ENCODE data around the gene CDK13.
"Not testable (repeated sequence)": the region's sequence is repeated elsewhere in the genome, so short reads cannot be mapped to it uniquely, and the experiment has no call there.

The CDK13 gene

GRCh38 chr7:40147371-40148246 is 197.6 kb downstream of the CDK13 start:
- no peaks in the 10 kb centered on the region for H3K36me3 ChIP-seq (replicated peaks; ENCODE audit: insufficient read depth, low read length)
- no peak for DNase-seq
- no peak for TF ChIP-seq EZH2 (optimal IDR thresholded peaks at IDR 0.05; ENCODE audit: low read depth, low read length)
- TF ChIP-seq, protein P1, sequence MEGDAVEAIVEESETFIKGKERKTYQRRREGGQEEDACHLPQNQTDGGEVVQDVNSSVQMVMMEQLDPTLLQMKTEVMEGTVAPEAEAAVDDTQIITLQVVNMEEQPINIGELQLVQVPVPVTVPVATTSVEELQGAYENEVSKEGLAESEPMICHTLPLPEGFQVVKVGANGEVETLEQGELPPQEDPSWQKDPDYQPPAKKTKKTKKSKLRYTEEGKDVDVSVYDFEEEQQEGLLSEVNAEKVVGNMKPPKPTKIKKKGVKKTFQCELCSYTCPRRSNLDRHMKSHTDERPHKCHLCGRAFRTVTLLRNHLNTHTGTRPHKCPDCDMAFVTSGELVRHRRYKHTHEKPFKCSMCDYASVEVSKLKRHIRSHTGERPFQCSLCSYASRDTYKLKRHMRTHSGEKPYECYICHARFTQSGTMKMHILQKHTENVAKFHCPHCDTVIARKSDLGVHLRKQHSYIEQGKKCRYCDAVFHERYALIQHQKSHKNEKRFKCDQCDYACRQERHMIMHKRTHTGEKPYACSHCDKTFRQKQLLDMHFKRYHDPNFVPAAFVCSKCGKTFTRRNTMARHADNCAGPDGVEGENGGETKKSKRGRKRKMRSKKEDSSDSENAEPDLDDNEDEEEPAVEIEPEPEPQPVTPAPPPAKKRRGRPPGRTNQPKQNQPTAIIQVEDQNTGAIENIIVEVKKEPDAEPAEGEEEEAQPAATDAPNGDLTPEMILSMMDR (IDR thresholded peaks at IDR 0.05; ENCODE audit: low read length) = no peak
- no peak for TF ChIP-seq EZH2phosphoT487 (IDR thresholded peaks at IDR 0.05; ENCODE audit: low read length)
- no peaks in the 10 kb centered on the region for H3K9me2 ChIP-seq (replicated peaks; ENCODE audit: insufficient read depth, low read length)
- H3K27me3 ChIP-seq (replicated peaks; ENCODE audit: insufficient read depth, low read length) = no peaks in the 10 kb centered on the region
- no peaks in the 10 kb centered on the region for H3K79me2 ChIP-seq (ENCODE audit: low read length)
- no peaks in the 10 kb centered on the region for H3K4me1 ChIP-seq (ENCODE audit: low read length)
- no peaks in the 10 kb centered on the region for H4K20me1 ChIP-seq (ENCODE audit: insufficient read depth, low read length)
- no peak overlapping the region for H3K4me3 ChIP-seq (ENCODE audit: low read length)
- H2AFZ ChIP-seq (ENCODE audit: low read length) = no peak overlapping the region
- no peak overlapping the region for H3K27ac ChIP-seq (ENCODE audit: low read length)
- no peaks in the 10 kb centered on the region for H3F3A ChIP-seq (ENCODE audit: insufficient read depth, low read length)
- H3K4me2 ChIP-seq (ENCODE audit: low read depth, low read length) = no peak overlapping the region
- no peaks in the 10 kb centered on the region for H3K9me3 ChIP-seq (replicated peaks; ENCODE audit: insufficient read depth, low read length)
- no peak overlapping the region for H3K9ac ChIP-seq (ENCODE audit: low read length)

DNA sequence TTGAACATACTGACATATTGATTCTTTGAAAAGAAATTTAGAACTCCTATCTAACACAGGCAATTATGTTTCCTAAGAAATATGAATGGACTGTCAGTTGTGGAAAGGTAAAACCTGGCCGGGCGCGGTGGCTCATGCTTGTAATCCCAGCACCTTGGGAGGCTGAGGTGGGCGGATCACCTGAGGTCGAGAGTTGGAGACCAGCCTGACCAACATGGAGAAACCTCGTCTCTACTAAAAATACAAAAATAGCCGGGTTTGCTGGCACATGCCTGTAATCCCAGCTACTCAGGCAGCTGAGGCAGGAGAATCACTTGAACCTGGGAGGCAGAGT is 198.2 kb downstream of the CDK13 start:
- H2AFZ ChIP-seq (ENCODE audit: low read length); H4K20me1 ChIP-seq (ENCODE audit: insufficient read depth, low read length); H3K4me2 ChIP-seq (ENCODE audit: low read depth, low read length); H3K4me1 ChIP-seq (ENCODE audit: low read length); H3F3A ChIP-seq (ENCODE audit: insufficient read depth, low read length); H3K79me2 ChIP-seq (ENCODE audit: low read length); H3K9ac ChIP-seq (ENCODE audit: low read length); H3K36me3 ChIP-seq (replicated peaks; ENCODE audit: insufficient read depth, low read length); DNase-seq; H3K4me3 ChIP-seq (ENCODE audit: low read length); H3K27ac ChIP-seq (ENCODE audit: low read length); H3K9me3 ChIP-seq (replicated peaks; ENCODE audit: insufficient read depth, low read length); H3K9me2 ChIP-seq (replicated peaks; ENCODE audit: insufficient read depth, low read length); H3K27me3 ChIP-seq (replicated peaks; ENCODE audit: insufficient read depth, low read length): not testable (repeated sequence)

DNA sequence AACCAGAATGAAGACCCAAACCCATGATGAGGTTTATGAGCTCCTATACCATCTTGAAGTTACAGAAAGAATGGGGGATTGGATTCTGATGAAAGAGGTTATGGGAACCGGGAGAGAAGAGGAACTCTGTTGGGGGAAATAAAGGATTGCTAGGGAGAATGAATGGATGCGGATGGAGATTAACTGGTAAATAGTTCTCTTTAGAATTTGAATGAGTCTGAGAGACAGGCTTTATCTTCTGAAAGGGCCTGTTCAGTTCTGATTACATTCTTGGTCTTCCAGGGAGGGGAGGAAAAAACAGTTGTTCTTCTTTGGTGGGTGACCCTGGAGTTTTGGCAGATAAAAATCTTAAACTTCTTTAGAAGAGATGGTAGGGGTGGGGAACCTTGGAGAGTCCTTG is 198.6 kb downstream of the CDK13 start:
- no peak overlapping the region for H3K4me2 ChIP-seq (ENCODE audit: low read depth, low read length)
- no peaks in the 10 kb centered on the region for H3K27me3 ChIP-seq (replicated peaks; ENCODE audit: insufficient read depth, low read length)
- no peaks in the 10 kb centered on the region for H3K9me3 ChIP-seq (replicated peaks; ENCODE audit: insufficient read depth, low read length)
- H4K20me1 ChIP-seq (ENCODE audit: insufficient read depth, low read length) = no peaks in the 10 kb centered on the region
- DNase-seq = no peak
- no peaks in the 10 kb centered on the region for H3F3A ChIP-seq (ENCODE audit: insufficient read depth, low read length)
- no peaks in the 10 kb centered on the region for H3K9me2 ChIP-seq (replicated peaks; ENCODE audit: insufficient read depth, low read length)
- H3K9ac ChIP-seq (ENCODE audit: low read length) = no peak overlapping the region
- no peak overlapping the region for H3K27ac ChIP-seq (ENCODE audit: low read length)
- H3K4me3 ChIP-seq (ENCODE audit: low read length) = no peak overlapping the region
- H3K4me1 ChIP-seq (ENCODE audit: low read length) = no peaks in the 10 kb centered on the region
- no peaks in the 10 kb centered on the region for H3K36me3 ChIP-seq (replicated peaks; ENCODE audit: insufficient read depth, low read length)
- TF ChIP-seq EZH2phosphoT487 (IDR thresholded peaks at IDR 0.05; ENCODE audit: low read length) = no peak
- TF ChIP-seq EZH2 (optimal IDR thresholded peaks at IDR 0.05; ENCODE audit: low read depth, low read length) = no peak
- TF ChIP-seq, protein P1 (IDR thresholded peaks at IDR 0.05; ENCODE audit: low read length) = no peak
- no peaks in the 10 kb centered on the region for H3K79me2 ChIP-seq (ENCODE audit: low read length)
- H2AFZ ChIP-seq (ENCODE audit: low read length) = no peak overlapping the region
